Ovary (tissue), 3 donors: ENCODE data around the gene SH3RF3.

Experiments used
- CTCF ChIP-seq, 3 donors: fragments of 450-650 bp in 2 of 3; fragments of 200-600 bp in 1 of 3; IDR thresholded peaks; one replicate each; pipeline versions ENCODE4 v1.5.1 to v1.8.0; 2016 to 2022; ENCODE audit warnings: antibody characterized with exemption in 3 of 3, mild to moderate bottlenecking in 1 of 3
- EP300 ChIP-seq: sonication (generic); formaldehyde crosslinking; IDR thresholded peaks from one replicate; pipeline ENCODE4 v1.6.1; 2017; ENCODE audit warnings: antibody characterized with exemption
- POLR2A ChIP-seq: fragments of 450-650 bp; IDR thresholded peaks from one replicate; pipeline ENCODE4 v1.6.1; 2017; ENCODE audit warnings: antibody characterized with exemption, mild to moderate bottlenecking, moderate library complexity
- donor health status: DM: no; HTN: no; CAD: no.

- TF ChIP-seq CTCF (IDR thresholded peaks at IDR 0.05) (no peak), EP300 (no peak), POLR2A (no peak)
Measured at GRCh38 chr2:109208071-109208950, 79.3 kb downstream of the SH3RF3 start.
